Activated CD8-positive, alpha-beta T cell treated with anti-CD3 and anti-CD28 coated beads for 36 hours (primary cell): Measurements from ENCODE around the gene DHRSX. TPM values are rescaled to one million over a fixed set of nuclear protein-coding genes. Genes with fewer than 3 reads are reported as not detected.

Source experiments
- ATAC-seq: fragments of 200-7000 bp; cut with Tn5 transposase; one replicate; pipeline ENCODE4 v1.10.0; 2021; ENCODE audit warnings: mild to moderate bottlenecking, moderate library complexity
- CTCF ChIA-PET: fragments of 350-600 bp; sonication (Branson Sonifier 250); formaldehyde crosslinking; loops from one replicate; lab custom pipeline; 2021; ENCODE audit warnings: antibody characterized with exemption; lab: Charles Lee
- POLR2A ChIA-PET: fragments of 350-600 bp; sonication (Branson Sonifier 250); formaldehyde crosslinking; loops from one replicate; lab custom pipeline; 2021; ENCODE audit warnings: antibody characterized with exemption; lab: Charles Lee
- DNase-seq: peaks from one replicate; pipeline ENCODE4 v3.0.0-alpha.2; 2020
- H3K27ac Mint-ChIP-seq: one replicate; pipeline ENCODE4 v1.8.0; 2021; ENCODE audit warnings: mild to moderate bottlenecking, mixed read lengths
- H3K27me3 Mint-ChIP-seq: one replicate; pipeline ENCODE4 v1.8.0; 2021; ENCODE audit warnings: mixed read lengths
- H3K36me3 Mint-ChIP-seq: one replicate; pipeline ENCODE4 v1.8.0; 2021; ENCODE audit warnings: low read depth, mixed read lengths
- H3K4me1 Mint-ChIP-seq: one replicate; pipeline ENCODE4 v1.8.0; 2021; ENCODE audit warnings: low read depth, mixed read lengths
- H3K4me3 Mint-ChIP-seq: one replicate; pipeline ENCODE4 v1.8.0; 2021; ENCODE audit warnings: mild to moderate bottlenecking, moderate library complexity, mixed read lengths
- H3K9me3 Mint-ChIP-seq: one replicate; pipeline ENCODE4 v1.8.0; 2021; ENCODE audit warnings: mixed read lengths
- CTCF ChIP-seq: fragments of 200-600 bp; IDR thresholded peaks from one replicate; pipeline ENCODE4 v1.8.0; 2022; ENCODE audit warnings: antibody characterized with exemption, mild to moderate bottlenecking
- intact Hi-C: fragments of 100-400 bp; cut with micrococcal nuclease; formaldehyde crosslinking; loops from one replicate; pipeline ENCODE4 v1.10.0; 2022
- total RNA-seq, 2 experiments: library from RNA; stranded (reverse); gene quantifications; one replicate each; pipeline ENCODE4 v1.2.3, GENCODE V29; 2021

Gene DHRSX
- total RNA-seq, 2 experiments from 2014 or later: 19.7 to 22.0 TPM

GRCh38 chrX:2311501-2311900, 189.3 kb downstream of the DHRSX start:
- intact Hi-C loops: no loop called here
- no peak overlapping the region for H3K27ac Mint-ChIP-seq
- peaks cover 29% of the 10 kb centered on the region for H3K36me3 Mint-ChIP-seq
- ATAC-seq: no peak
- peaks cover 5% of the 10 kb centered on the region for H3K9me3 Mint-ChIP-seq
- CTCF ChIA-PET: no interaction called here
- DNase-seq: no peak
- no peak overlapping the region for H3K4me3 Mint-ChIP-seq
- no peaks in the 10 kb centered on the region for H3K27me3 Mint-ChIP-seq
- no peak for TF ChIP-seq CTCF
- POLR2A ChIA-PET: no interaction called here
- H3K4me1 Mint-ChIP-seq: no peaks in the 10 kb centered on the region

- DNase-seq (no peak), ATAC-seq (no peak)
- ChIA-PET POLR2A (no interaction called here), CTCF (no interaction called here)
- Mint-ChIP-seq H3K4me3 (no peak overlapping the region), H3K9me3 (peaks cover 13% of the 10 kb centered on the region), H3K27ac (no peak overlapping the region), H3K27me3 (no peaks in the 10 kb centered on the region), H3K36me3 (peaks cover 35% of the 10 kb centered on the region), H3K4me1 (peaks cover 3% of the 10 kb centered on the region)
- intact Hi-C loops: no loop called here
- TF ChIP-seq CTCF: no peak
Observed at GRCh38 chrX:2301901-2302300, 198.9 kb downstream of the DHRSX start.

GRCh38 chrX:2299871-2300270, 200.9 kb downstream of the DHRSX start:
- ChIA-PET CTCF (no interaction called here), POLR2A (no interaction called here)
- ATAC-seq (no peak), DNase-seq (no peak)
- no peaks in the 10 kb centered on the region for H3K27me3 Mint-ChIP-seq
- H3K36me3 Mint-ChIP-seq: peaks cover 21% of the 10 kb centered on the region
- no peak for TF ChIP-seq CTCF
- H3K4me1 Mint-ChIP-seq: peaks cover 3% of the 10 kb centered on the region
- H3K27ac Mint-ChIP-seq: no peak overlapping the region
- H3K9me3 Mint-ChIP-seq: peaks cover 7% of the 10 kb centered on the region
- H3K4me3 Mint-ChIP-seq: no peak overlapping the region
- intact Hi-C loops: no loop called here

GRCh38 chrX:2286731-2287130, 214.0 kb downstream of the DHRSX start:
- Mint-ChIP-seq H3K4me3 (no peak overlapping the region), H3K4me1 (peaks cover 6% of the 10 kb centered on the region), H3K9me3 (no peaks in the 10 kb centered on the region), H3K27me3 (no peaks in the 10 kb centered on the region), H3K27ac (peak overlapping the region; percentile 17), H3K36me3 (peaks cover 53% of the 10 kb centered on the region)
- ChIA-PET CTCF (no interaction called here), POLR2A (no interaction called here)
- DNase-seq (no peak), ATAC-seq (no peak)
- no peak for TF ChIP-seq CTCF
- intact Hi-C loops: no loop called here

GRCh38 chrX:2284601-2285000, 216.2 kb downstream of the DHRSX start:
- Mint-ChIP-seq H3K27me3 (no peaks in the 10 kb centered on the region), H3K9me3 (no peaks in the 10 kb centered on the region), H3K4me1 (peaks cover 6% of the 10 kb centered on the region), H3K36me3 (peaks cover 37% of the 10 kb centered on the region), H3K27ac (no peak overlapping the region), H3K4me3 (no peak overlapping the region)
- DNase-seq (no peak), ATAC-seq (no peak)
- ChIA-PET POLR2A (no interaction called here), CTCF (no interaction called here)
- no peak for TF ChIP-seq CTCF
- intact Hi-C loops: no loop called here
